Measurements from ENCODE around the gene RRBP1.

- TF ChIP-seq POLR2AphosphoS5 (IDR thresholded peaks at IDR 0.05; ENCODE audit: low read depth, low read length) = no peak
- no peak for TF ChIP-seq REST (IDR thresholded peaks at IDR 0.05; ENCODE audit: insufficient read depth in 1 of 2, low read depth in 2 of 2, low read length in 2 of 2)
- TF ChIP-seq TAF1 (IDR thresholded peaks at IDR 0.05; ENCODE audit: borderline replicate concordance, insufficient read depth, low read length) = no peak
- no peak for TF ChIP-seq FOXP2 (optimal IDR thresholded peaks at IDR 0.05; ENCODE audit: borderline replicate concordance, extremely low read depth, extremely low read length, insufficient read depth)
These were observed 11.5 kb upstream of the RRBP1 start for GRCh38 chr20:17693444-17694001.
